Mucosa of rectum (tissue), 2 donors: ENCODE results near the gene FAM221B.

Experiments used
- H3K27ac ChIP-seq, 2 donors: one replicate each; pipeline ENCODE4 v1.7.0; 2013; ENCODE audit warnings: inconsistent platforms in 2 of 2, low read depth in 2 of 2, low read length in 2 of 2
- H3K27me3 ChIP-seq, 2 donors: one replicate each; pipeline ENCODE4 v1.7.0; 2013; ENCODE audit warnings: low read length in 2 of 2; ENCODE audit not compliant: control insufficient read depth in 2 of 2, insufficient read depth in 2 of 2
- H3K36me3 ChIP-seq, 2 donors: one replicate each; pipeline ENCODE4 v1.7.0; 2013; ENCODE audit warnings: low read length in 2 of 2; ENCODE audit not compliant: control insufficient read depth in 2 of 2, insufficient read depth in 2 of 2
- H3K4me1 ChIP-seq, 2 donors: one replicate each; pipeline ENCODE4 v1.7.0; 2013; ENCODE audit warnings: low read length in 2 of 2, mild to moderate bottlenecking in 1 of 2; ENCODE audit not compliant: control insufficient read depth in 2 of 2, insufficient read depth in 2 of 2
- H3K4me3 ChIP-seq, 2 donors: one replicate each; pipeline ENCODE4 v1.7.0; 2013; ENCODE audit warnings: low read length in 2 of 2
- H3K9ac ChIP-seq, 2 donors: one replicate each; pipeline ENCODE4 v1.7.0; 2013; ENCODE audit warnings: low read length in 2 of 2, low read depth in 1 of 2, mild to moderate bottlenecking in 1 of 2
- H3K9me3 ChIP-seq, 2 donors: one replicate each; pipeline ENCODE4 v1.7.0; 2013; ENCODE audit warnings: low read length in 2 of 2; ENCODE audit not compliant: control insufficient read depth in 2 of 2
- donor health status: healthy.
- donor health status: Normal muscosa, but diverticular disease.

The FAM221B gene

DNA sequence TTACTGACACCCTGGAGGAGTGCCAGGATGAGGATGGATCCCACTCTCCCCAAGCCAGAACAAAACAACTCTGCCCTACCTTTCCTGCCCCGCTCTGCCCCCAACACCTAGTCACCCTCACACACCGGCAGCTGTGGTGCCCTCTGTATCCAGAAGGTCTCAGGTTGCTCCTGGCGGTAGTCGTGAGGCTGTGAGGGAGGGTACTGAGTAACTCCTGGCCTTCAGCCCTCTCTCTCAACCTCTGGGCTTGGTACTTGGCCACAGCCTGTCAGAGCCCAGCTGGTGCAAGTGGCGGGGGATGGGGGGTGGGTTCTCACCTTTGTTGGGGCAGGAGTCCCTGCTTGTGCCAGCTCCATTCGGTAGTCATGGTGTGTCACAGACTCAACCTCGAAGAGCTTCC, 18.4 kb downstream of the FAM221B start:
- Histone ChIP-seq H3K36me3 (peaks cover 23 to 41% of the 10 kb centered on the region in 2 donors), H3K4me3 (no peak overlapping the region), H3K27me3 (no peaks in the 10 kb centered on the region), H3K27ac (no peak overlapping the region), H3K4me1 (peaks cover 19 to 26% of the 10 kb centered on the region in 2 donors), H3K9ac (no peak overlapping the region), H3K9me3 (no peaks in the 10 kb centered on the region)

DNA sequence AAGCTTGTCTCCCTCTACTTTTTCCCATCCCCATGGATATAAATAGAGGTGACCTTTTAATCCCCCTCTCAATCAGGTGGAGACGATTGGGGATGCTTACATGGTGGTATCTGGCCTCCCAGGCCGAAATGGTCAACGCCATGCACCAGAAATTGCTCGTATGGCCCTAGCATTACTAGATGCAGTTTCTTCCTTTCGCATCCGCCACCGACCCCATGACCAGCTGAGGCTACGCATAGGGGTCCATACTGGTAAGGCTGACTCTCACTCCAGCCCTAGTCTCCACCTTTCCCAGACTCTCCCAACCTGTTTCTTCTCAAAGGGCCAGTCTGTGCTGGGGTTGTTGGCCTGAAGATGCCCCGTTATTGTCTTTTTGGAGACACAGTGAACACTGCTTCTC, 20.1 kb downstream of the FAM221B start:
- peaks cover 12 to 15% of the 10 kb centered on the region in 2 donors for H3K4me1 ChIP-seq
- peaks cover 23 to 43% of the 10 kb centered on the region in 2 donors for H3K36me3 ChIP-seq
- no peak overlapping the region for H3K27ac ChIP-seq
- H3K27me3 ChIP-seq = no peaks in the 10 kb centered on the region
- no peak overlapping the region for H3K9ac ChIP-seq
- no peaks in the 10 kb centered on the region for H3K9me3 ChIP-seq
- no peak overlapping the region for H3K4me3 ChIP-seq

DNA sequence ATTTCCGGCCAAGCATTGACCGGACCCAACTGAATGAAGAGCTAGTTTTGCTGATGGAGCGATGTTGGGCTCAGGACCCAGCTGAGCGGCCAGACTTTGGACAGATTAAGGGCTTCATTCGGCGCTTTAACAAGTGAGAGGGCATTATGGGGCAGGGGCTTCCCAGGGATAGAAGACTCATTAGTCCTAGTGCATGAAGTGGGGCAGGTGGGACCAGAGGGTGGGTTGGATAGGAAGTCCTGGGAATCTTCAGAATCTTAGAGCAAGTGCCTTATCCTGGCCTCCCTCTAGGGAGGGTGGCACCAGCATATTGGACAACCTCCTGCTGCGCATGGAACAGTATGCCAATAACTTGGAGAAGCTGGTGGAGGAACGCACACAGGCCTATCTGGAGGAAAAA, 22.4 kb downstream of the FAM221B start:
- Histone ChIP-seq H3K27me3 (no peaks in the 10 kb centered on the region), H3K27ac (no peak overlapping the region), H3K9me3 (no peaks in the 10 kb centered on the region), H3K9ac (no peak overlapping the region), H3K4me1 (no peaks in the 10 kb centered on the region), H3K4me3 (no peak overlapping the region), H3K36me3 (peaks cover 37 to 61% of the 10 kb centered on the region in 2 donors)

DNA sequence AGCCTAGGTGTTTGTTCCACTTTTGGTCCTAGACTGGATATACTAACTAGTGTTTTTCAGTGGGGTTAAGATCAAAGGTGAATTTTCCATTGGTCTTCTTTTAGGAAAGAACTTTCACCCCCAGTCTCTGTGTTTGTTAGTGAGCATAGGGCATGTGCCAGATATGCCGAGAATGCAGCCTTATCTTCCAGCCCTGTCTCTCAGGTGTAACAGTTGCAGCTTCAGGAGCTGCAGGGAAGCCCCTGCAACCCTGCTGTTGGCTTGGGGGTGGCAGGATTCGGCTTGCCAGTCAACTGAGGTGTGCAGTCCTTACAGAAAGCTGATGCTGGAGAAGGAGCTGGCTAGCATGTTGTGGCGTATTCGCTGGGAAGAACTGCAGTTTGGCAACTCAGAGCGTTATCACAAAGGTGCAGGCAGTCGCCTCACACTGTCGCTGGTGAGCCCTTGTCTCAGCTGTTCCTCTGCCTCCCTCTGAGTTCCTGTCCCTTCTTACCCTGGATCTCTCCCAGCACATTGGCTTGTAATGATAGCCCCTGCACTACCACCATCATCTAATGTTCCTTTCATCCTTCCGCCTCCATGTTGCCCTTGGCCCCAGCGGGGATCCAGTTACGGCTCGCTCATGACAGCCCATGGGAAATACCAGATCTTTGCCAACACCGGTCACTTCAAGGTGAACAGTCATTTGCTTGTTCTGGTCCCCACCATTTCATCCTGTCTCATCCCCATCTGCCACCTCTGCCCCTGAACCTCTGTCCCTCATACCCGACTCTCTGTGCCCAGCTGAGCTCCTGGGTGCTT, 27.0 kb downstream of the FAM221B start:
- no peak overlapping the region for H3K4me3 ChIP-seq
- H3K4me1 ChIP-seq = no peaks in the 10 kb centered on the region
- H3K9ac ChIP-seq = no peak overlapping the region
- no peak overlapping the region for H3K27ac ChIP-seq
- no peaks in the 10 kb centered on the region for H3K27me3 ChIP-seq
- peaks cover 35 to 42% of the 10 kb centered on the region in 2 donors for H3K36me3 ChIP-seq
- no peaks in the 10 kb centered on the region for H3K9me3 ChIP-seq

DNA sequence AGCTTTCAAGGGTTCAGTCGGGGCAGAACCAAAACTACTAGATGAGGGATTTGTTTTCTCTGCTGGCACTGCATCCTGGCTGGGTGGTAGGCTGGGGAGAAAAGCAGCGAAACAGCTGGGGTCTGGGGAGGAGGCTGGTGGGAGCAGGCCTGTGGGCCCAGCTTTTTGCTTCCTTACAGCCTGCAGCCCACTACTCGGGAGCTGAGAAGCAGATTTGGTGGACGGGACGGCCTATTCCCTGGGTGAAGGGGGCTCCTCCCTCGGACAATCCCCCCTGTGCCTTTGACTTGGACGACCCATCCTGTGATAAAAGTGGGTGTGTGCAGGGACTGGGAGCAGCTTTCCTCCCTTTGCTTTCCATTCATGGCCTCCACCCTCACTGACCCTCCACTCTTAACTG, 28.0 kb downstream of the FAM221B start:
- H3K4me1 ChIP-seq = no peaks in the 10 kb centered on the region

DNA sequence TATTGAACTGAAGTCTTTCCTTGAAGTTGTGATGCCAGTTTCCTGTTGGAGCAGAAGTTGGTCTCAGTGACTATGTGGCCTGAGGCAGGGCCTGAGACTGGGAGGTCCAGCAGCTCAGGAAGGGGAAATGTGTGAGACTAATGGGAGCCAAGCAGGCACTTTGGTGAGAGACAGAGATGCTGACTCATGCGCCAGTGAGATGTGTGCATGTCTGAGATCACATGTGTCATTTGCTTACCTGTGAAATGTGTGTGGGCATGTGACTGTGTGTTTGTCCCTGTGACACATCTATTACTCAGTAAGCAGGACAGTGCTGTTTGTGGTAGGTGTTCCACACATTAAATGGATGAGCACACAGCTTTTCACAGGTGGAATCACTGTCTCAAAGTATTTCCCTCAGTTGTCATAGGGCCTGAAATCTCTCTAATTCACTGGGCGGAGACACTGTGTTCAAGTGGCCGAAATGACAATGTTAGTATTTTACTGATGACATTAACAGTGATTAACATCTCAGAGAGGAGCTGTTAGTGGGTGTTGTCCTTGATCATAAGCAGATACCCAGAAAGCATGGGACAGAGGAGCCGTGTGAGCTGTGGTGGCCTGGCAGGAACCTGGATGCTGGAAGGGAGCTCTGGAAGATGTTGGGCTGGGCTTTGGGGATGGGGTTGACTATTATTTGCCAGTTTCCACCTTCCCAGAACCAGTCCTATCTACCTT, 29.7 kb downstream of the FAM221B start:
- H3K9me3 ChIP-seq = no peaks in the 10 kb centered on the region
- no peak overlapping the region for H3K27ac ChIP-seq
- no peak overlapping the region for H3K4me3 ChIP-seq
- no peaks in the 10 kb centered on the region for H3K4me1 ChIP-seq
- H3K9ac ChIP-seq = no peak overlapping the region
- H3K36me3 ChIP-seq = peaks cover 26% of the 10 kb centered on the region in 2 donors
- no peaks in the 10 kb centered on the region for H3K27me3 ChIP-seq

More for the DNA sequence above, 28.0 kb downstream of the FAM221B start:
- Histone ChIP-seq H3K9ac (no peak overlapping the region), H3K27ac (no peak overlapping the region), H3K36me3 (peaks cover 26 to 32% of the 10 kb centered on the region in 2 donors), H3K9me3 (no peaks in the 10 kb centered on the region), H3K27me3 (no peaks in the 10 kb centered on the region), H3K4me3 (no peak overlapping the region)

DNA sequence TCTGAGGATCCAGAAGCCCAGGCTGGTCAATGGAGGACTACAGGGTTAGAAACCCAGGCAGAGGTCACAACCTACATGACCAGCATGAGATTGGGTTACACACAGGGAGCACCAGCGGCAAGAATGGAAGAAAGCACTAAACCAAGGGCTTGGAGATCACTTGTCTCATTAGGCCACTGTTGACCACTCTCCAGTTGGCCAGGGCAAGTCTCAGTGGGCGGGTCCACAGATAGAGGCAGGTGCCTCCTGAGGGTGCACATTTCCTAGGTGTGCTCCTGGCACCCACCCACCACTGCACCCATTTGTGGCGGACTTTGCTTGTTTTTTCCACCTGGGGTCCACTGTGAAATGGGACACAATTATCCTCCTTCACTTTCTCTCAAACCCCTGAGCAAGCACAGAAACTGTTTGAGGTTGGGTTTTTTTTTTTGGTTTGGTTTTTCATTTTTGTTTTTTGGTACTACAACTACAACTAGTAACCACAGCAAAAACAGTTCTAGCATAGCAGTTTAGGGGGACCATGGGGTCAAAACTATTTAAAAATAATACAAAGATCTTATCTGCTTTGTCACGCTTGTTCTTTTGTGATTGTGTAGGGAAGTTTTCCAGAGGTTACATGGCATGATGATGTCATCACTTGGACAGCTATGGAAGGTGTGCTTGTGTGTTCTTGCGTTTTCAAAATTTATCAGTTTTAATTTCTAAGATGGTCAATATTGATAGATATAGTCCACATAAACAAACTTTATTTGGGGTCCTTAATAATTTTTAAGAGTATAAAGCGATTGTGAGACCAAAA, 31.0 kb downstream of the FAM221B start:
- no peaks in the 10 kb centered on the region for H3K27me3 ChIP-seq
- H3K36me3 ChIP-seq = peaks cover 25 to 26% of the 10 kb centered on the region in 2 donors
- H3K9me3 ChIP-seq = no peaks in the 10 kb centered on the region
- H3K9ac ChIP-seq = no peak overlapping the region
- H3K4me1 ChIP-seq = peaks cover 0 to 4% of the 10 kb centered on the region in 2 donors
- H3K4me3 ChIP-seq = no peak overlapping the region
- H3K27ac ChIP-seq = no peak overlapping the region

DNA sequence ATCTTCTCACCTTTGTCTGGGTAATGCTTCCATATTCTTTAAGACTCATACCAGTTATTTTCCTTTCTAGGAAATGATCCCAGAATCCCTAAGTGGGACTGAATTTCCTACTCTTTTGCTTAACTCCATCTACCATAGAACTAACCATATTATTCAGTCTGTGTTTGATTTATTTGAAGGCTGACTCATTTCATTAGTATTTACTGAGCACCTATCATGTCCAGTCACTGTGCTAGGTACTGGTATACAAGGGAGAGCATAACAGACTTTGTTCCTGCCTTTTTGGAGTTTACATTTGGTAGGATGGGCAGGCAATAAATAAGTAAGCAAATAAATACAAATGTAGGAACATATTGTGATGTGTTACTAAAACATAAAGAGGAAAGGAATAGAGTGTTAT, 32.8 kb downstream of the FAM221B start:
- no peak overlapping the region for H3K27ac ChIP-seq
- H3K9ac ChIP-seq = no peak overlapping the region
- H3K36me3 ChIP-seq = peaks cover 8 to 11% of the 10 kb centered on the region in 2 donors
- H3K27me3 ChIP-seq = no peaks in the 10 kb centered on the region
- H3K4me1 ChIP-seq = peaks cover 1 to 6% of the 10 kb centered on the region in 2 donors
- no peaks in the 10 kb centered on the region for H3K9me3 ChIP-seq
- no peak overlapping the region for H3K4me3 ChIP-seq

DNA sequence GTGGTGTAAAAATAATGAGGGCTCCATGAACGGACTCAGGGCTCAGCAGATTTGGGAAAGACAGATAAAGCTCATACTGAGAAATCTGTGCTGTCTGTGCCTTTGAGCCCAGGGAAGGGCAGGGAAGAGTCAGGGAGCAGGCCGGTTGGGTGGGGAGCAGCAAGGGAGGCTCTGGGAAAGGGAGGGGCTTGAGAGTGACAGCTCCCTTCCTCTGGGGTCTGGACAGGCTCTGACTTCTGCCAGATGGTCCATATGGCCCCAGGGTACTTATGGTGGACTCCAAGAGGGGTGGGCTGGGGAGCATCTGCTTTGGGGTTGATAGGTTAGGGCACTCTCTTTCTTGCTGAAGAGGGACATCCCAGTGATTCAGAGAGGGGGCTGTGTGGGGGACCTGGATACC, 35.1 kb downstream of the FAM221B start:
- no peaks in the 10 kb centered on the region for H3K27me3 ChIP-seq
- peaks cover 3 to 4% of the 10 kb centered on the region in 2 donors for H3K36me3 ChIP-seq
- H3K9ac ChIP-seq = no peak overlapping the region
- H3K4me1 ChIP-seq = peaks cover 6 to 10% of the 10 kb centered on the region in 2 donors
- H3K4me3 ChIP-seq = no peak overlapping the region
- no peak overlapping the region for H3K27ac ChIP-seq
- no peaks in the 10 kb centered on the region for H3K9me3 ChIP-seq

DNA sequence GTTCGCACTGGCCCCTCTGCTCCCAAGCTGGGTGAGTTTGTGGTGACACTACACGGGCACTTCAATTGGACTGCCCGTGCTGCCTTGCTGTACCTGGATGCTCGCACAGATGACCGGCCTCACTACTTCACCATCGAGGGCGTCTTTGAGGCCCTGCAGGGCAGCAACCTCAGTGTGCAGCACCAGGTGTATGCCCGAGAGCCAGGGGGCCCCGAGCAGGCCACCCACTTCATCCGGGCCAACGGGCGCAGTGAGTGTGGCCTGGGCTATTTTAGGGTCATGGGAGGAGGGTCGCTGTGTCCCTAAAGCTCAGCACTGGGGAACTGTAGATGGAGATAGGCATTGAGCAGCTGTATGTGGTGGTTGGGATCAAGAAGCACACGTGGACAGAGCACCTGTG, 35.7 kb downstream of the FAM221B start:
- Histone ChIP-seq H3K4me3 (no peak overlapping the region), H3K9me3 (no peaks in the 10 kb centered on the region), H3K9ac (no peak overlapping the region), H3K27ac (no peak overlapping the region), H3K36me3 (peaks cover 3 to 4% of the 10 kb centered on the region in 2 donors), H3K27me3 (no peaks in the 10 kb centered on the region), H3K4me1 (peaks cover 6 to 10% of the 10 kb centered on the region in 2 donors)
